Smooth muscle cell (in vitro differentiated cells): ENCODE data around the gene ACOT7. TPM values are rescaled to one million over a fixed set of nuclear protein-coding genes. Genes with fewer than 3 reads are reported as not detected.

Experiments used
- DNase-seq: peaks from one replicate; lab custom pipeline; 2025; ENCODE audit not compliant: unreplicated experiment; lab: John Stamatoyannopoulos, UW
- H2AFZ ChIP-seq: fragments of 200-600 bp; sonication (generic); 2 replicates; pipeline ENCODE4 v1.6.0; 2016; ENCODE audit warnings: antibody characterized with exemption, low read depth, mild to moderate bottlenecking
- H3F3A ChIP-seq: fragments of 200-600 bp; sonication (generic); 2 replicates; pipeline ENCODE4 v1.6.0; 2017; ENCODE audit warnings: antibody characterized with exemption, low read depth
- H3K27ac ChIP-seq: fragments of 200-600 bp; sonication (generic); 2 replicates; pipeline ENCODE4 v1.5.1; 2016; ENCODE audit warnings: low read depth, mild to moderate bottlenecking
- H3K27me3 ChIP-seq: fragments of 200-600 bp; sonication (generic); 2 replicates; pipeline ENCODE4 v1.6.1; 2016; ENCODE audit warnings: low read depth, mild to moderate bottlenecking
- H3K36me3 ChIP-seq: fragments of 200-600 bp; sonication (generic); 2 replicates; pipeline ENCODE4 v1.5.1; 2016; ENCODE audit warnings: low read depth
- H3K4me1 ChIP-seq: fragments of 200-600 bp; sonication (generic); 2 replicates; pipeline ENCODE4 v1.5.1; 2016; ENCODE audit warnings: low read depth
- H3K4me2 ChIP-seq: fragments of 200-600 bp; sonication (generic); 2 replicates; pipeline ENCODE4 v1.6.0; 2016; ENCODE audit warnings: mild to moderate bottlenecking
- H3K4me3 ChIP-seq: fragments of 200-600 bp; sonication (generic); 2 replicates; pipeline ENCODE4 v1.5.1; 2016; ENCODE audit warnings: mild to moderate bottlenecking
- H3K79me2 ChIP-seq: fragments of 200-600 bp; sonication (generic); 2 replicates; pipeline ENCODE4 v1.6.0; 2016; ENCODE audit warnings: low read depth, mild to moderate bottlenecking
- H3K9ac ChIP-seq: fragments of 200-600 bp; sonication (generic); 2 replicates; pipeline ENCODE4 v1.6.0; 2016; ENCODE audit warnings: low read depth
- H3K9me3 ChIP-seq: fragments of 200-600 bp; sonication (generic); replicated peaks from 2 replicates; pipeline ENCODE4 v1.5.1; 2016; ENCODE audit warnings: low read depth
- H4K20me1 ChIP-seq: fragments of 200-600 bp; sonication (generic); 2 replicates; pipeline ENCODE4 v1.6.0; 2016; ENCODE audit warnings: low read depth
- WGBS: methylation state at CpG from one replicate; pipeline ENCODE4 v1.1.7; 2016; ENCODE audit warnings: low lambda C conversion rate; 5-methylcytosine and 5-hydroxymethylcytosine counted together
- polyA plus RNA-seq: library from polyadenylated mRNA; unstranded; fragments of >200 nt; fragmentation: Nextera tagmentation; extraction: Ambion mirVana; gene quantifications from 2 replicates; pipeline ENCODE4 v1.2.1, GENCODE V29; 2016
- total RNA-seq: library from RNA; depleted of rRNA; stranded (reverse); fragments of >200 nt; gene quantifications from 2 replicates; pipeline ENCODE4 v1.2.3, GENCODE V29; 2014
- TF ChIP-seq, protein P1 (sequence below): fragments of 200-600 bp; sonication (generic); IDR thresholded peaks from 2 replicates; pipeline ENCODE4 v1.5.1; 2017; ENCODE audit warnings: borderline replicate concordance, mild to moderate bottlenecking, antibody characterized with exemption; ENCODE audit not compliant: insufficient read depth, poor library complexity, severe bottlenecking

Gene ACOT7
- total and polyA plus RNA-seq, 2 experiments from 2014 or later = 19.5 to 53.8 TPM

DNA sequence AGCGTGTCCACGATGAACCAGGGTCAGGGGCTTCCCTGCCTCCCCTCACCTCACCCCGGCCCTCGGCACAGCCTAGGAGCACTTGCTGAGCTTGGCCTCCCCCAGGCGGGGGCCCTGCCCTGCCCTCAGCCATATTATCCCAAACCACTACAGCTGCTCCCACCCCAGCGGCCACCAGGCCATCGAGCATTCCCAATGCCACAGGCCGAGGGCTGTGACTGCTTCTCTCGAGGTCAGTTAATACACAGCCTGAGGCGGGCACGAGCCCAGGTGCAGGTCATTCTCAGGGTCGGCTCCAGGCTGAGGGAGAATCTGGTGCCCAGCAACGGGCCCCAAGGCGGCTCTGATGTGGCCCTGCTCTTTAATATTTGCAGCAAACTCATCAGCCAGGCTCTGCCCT, 124.3 kb downstream of the ACOT7 start:
- peaks cover 3% of the 10 kb centered on the region for H4K20me1 ChIP-seq
- 93% methylated on average over 14 of the region's 14 CpGs for WGBS
- H3K27ac ChIP-seq = no peak overlapping the region
- no peak overlapping the region for H3K4me3 ChIP-seq
- no peaks in the 10 kb centered on the region for H3K79me2 ChIP-seq
- H3K9ac ChIP-seq = no peak overlapping the region
- H3K36me3 ChIP-seq = no peaks in the 10 kb centered on the region
- TF ChIP-seq, protein P1, sequence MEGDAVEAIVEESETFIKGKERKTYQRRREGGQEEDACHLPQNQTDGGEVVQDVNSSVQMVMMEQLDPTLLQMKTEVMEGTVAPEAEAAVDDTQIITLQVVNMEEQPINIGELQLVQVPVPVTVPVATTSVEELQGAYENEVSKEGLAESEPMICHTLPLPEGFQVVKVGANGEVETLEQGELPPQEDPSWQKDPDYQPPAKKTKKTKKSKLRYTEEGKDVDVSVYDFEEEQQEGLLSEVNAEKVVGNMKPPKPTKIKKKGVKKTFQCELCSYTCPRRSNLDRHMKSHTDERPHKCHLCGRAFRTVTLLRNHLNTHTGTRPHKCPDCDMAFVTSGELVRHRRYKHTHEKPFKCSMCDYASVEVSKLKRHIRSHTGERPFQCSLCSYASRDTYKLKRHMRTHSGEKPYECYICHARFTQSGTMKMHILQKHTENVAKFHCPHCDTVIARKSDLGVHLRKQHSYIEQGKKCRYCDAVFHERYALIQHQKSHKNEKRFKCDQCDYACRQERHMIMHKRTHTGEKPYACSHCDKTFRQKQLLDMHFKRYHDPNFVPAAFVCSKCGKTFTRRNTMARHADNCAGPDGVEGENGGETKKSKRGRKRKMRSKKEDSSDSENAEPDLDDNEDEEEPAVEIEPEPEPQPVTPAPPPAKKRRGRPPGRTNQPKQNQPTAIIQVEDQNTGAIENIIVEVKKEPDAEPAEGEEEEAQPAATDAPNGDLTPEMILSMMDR = no peak
- no peak overlapping the region for H3K4me2 ChIP-seq
- H3K27me3 ChIP-seq = no peaks in the 10 kb centered on the region
- H3K4me1 ChIP-seq = peaks cover 9% of the 10 kb centered on the region
- no peaks in the 10 kb centered on the region for H3K9me3 ChIP-seq
- no peak overlapping the region for H2AFZ ChIP-seq
- no peaks in the 10 kb centered on the region for H3F3A ChIP-seq
- no peak for DNase-seq

DNA sequence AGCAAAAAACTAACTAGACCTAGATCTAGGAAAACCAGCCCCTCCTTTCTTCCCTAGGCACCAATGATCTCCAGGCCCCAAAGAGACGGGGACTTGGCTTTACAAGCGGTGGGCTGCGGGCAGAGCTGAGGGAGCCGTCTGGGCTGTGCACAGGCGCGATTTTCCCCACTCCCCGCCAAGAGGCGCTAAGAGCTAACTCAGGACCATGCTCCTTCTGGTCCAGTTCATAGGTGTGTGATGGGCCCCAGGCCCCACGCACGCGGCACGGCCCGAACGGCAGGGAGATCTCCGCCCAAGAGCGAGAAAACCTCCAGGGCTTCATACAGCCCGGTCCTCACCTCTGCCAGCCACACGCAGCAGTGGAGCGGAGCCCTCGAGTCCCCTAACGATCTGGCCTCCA, 125.2 kb downstream of the ACOT7 start:
- Histone ChIP-seq H3K4me1 (peaks cover 6% of the 10 kb centered on the region), H3K36me3 (no peaks in the 10 kb centered on the region), H3K9ac (no peak overlapping the region), H3K4me3 (no peak overlapping the region), H3K4me2 (no peak overlapping the region), H3K27ac (no peak overlapping the region), H2AFZ (no peak overlapping the region), H3K9me3 (no peaks in the 10 kb centered on the region), H4K20me1 (peaks cover 3% of the 10 kb centered on the region), H3K79me2 (no peaks in the 10 kb centered on the region), H3F3A (no peaks in the 10 kb centered on the region), H3K27me3 (no peaks in the 10 kb centered on the region)
- TF ChIP-seq, protein P1 = no peak
- no peak for DNase-seq
- WGBS = 72% methylated on average over 21 of the region's 21 CpGs

DNA sequence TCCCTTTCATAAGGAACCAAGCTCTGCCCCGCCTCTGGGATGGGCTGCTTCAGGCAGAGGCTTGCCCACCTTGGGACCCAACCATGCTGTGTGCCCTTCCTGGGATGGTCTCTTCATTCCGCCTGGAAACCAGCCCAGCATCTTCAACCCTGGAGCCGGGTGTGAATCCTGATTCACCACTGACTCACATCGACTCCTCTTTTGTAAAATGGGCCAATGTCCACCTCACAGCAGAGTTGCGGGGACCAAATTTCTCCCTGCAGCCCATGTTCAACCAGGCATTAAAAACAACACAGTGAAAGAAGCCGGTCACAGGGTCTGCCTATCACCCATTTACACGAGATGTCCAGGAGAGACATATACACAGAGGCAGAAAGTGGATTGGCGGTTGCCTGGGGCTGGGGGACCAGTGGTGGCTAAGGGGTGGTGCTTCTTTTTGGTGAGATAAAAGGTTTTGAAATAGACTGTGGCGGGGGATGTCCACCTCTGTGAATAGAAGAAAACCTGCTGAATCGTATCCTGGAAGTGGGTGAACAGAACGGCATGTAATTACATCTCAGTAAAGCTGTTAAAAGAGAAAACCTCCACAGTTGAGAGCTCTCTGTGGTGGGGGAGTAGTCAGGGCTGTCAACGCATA, 125.8 kb downstream of the ACOT7 start:
- H3K27ac ChIP-seq = no peak overlapping the region
- no peaks in the 10 kb centered on the region for H3K27me3 ChIP-seq
- TF ChIP-seq, protein P1 = no peak
- H2AFZ ChIP-seq = no peak overlapping the region
- no peaks in the 10 kb centered on the region for H3F3A ChIP-seq
- DNase-seq = no peak
- H3K4me2 ChIP-seq = no peak overlapping the region
- no peak overlapping the region for H3K9ac ChIP-seq
- no peak overlapping the region for H3K4me3 ChIP-seq
- peaks cover 1% of the 10 kb centered on the region for H3K4me1 ChIP-seq
- peaks cover 1% of the 10 kb centered on the region for H4K20me1 ChIP-seq
- H3K9me3 ChIP-seq = no peaks in the 10 kb centered on the region
- 88% methylated on average over 12 of the region's 12 CpGs for WGBS
- H3K36me3 ChIP-seq = no peaks in the 10 kb centered on the region
- H3K79me2 ChIP-seq = no peaks in the 10 kb centered on the region

- Histone ChIP-seq H2AFZ (no peak overlapping the region), H3K4me2 (no peak overlapping the region), H3K27me3 (no peaks in the 10 kb centered on the region), H3K9ac (no peak overlapping the region), H3K79me2 (no peaks in the 10 kb centered on the region), H3K36me3 (no peaks in the 10 kb centered on the region), H3K9me3 (no peaks in the 10 kb centered on the region), H3F3A (no peaks in the 10 kb centered on the region), H4K20me1 (no peaks in the 10 kb centered on the region), H3K4me1 (no peaks in the 10 kb centered on the region), H3K27ac (no peak overlapping the region), H3K4me3 (no peak overlapping the region)
- no peak for DNase-seq
- TF ChIP-seq, protein P1 = no peak
- 91% methylated on average over 11 of the region's 11 CpGs for WGBS
Measured at GRCh38 chr1:6266641-6267040, 126.9 kb downstream of the ACOT7 start.
